ENCODE results near the gene HOXD9. TPM values are rescaled to one million over a fixed set of nuclear protein-coding genes. Genes with fewer than 3 reads are reported as not detected.

HOXD9 gene
- polyA plus RNA-seq, 1 of the 3 experiments (the other 2 are of a cell fraction) = 4.8 TPM

GRCh38 chr2:176090862-176091261 is 31.7 kb upstream of the HOXD9 start:
- H3K4me2 ChIP-seq = no peak overlapping the region
- WGBS (ENCODE audit: low lambda C conversion rate) = 57% methylated on average over 5 of the region's 5 CpGs
- no peaks in the 10 kb centered on the region for H3F3A ChIP-seq (replicated peaks; ENCODE audit: insufficient read depth)
- no peaks in the 10 kb centered on the region for H3K79me2 ChIP-seq (ENCODE audit: insufficient read depth)
- no peaks in the 10 kb centered on the region for H3K36me3 ChIP-seq (replicated peaks in 1 of 2; ENCODE audit: control insufficient read depth in 1 of 2, insufficient read depth in 2 of 2, low read length in 1 of 2)
- ChIA-PET CTCF (interaction anchor here (1.0 to 13.5 kb wide), 5 partner anchors 8 to 887 kb away, joined by 4 to 264 read pairs (median 9); partner anchors contain the start of genes EVX2, HOXD10 and HOXD11), POLR2A (no interaction called here)
- H2AFZ ChIP-seq (ENCODE audit: low read depth) = no peak overlapping the region
- H3K4me1 ChIP-seq (ENCODE audit: control insufficient read depth in 1 of 2, insufficient read depth in 2 of 2, low read depth in 1 of 2, low read length in 1 of 2) = peaks cover 0 to 14% of the 10 kb centered on the region in 2 experiments; a peak in 1 of 4 replicates
- 0 out of 2 replicates have a peak, but pooled peaks cover 3% of the 10 kb centered on the region for H4K20me1 ChIP-seq (ENCODE audit: insufficient read depth)
- peaks cover 95% of the 10 kb centered on the region for H3K27me3 ChIP-seq (ENCODE audit: insufficient read depth)
- H3K4me3 ChIP-seq (ENCODE audit: low read depth in 2 of 2, low read length in 1 of 2) = no peak overlapping the region
- no peaks in the 10 kb centered on the region for H3K9me3 ChIP-seq
- TF ChIP-seq RFX5 (IDR thresholded peaks at IDR 0.05; ENCODE audit: low read length) (no peak), TCF12 (IDR thresholded peaks at IDR 0.05) (no peak), MXI1 (IDR thresholded peaks at IDR 0.05; ENCODE audit: low read depth, low read length) (no peak), NRF1 (IDR thresholded peaks at IDR 0.05; ENCODE audit: low read depth, low read length) (no peak), MEF2A (IDR thresholded peaks at IDR 0.05; ENCODE audit: borderline replicate concordance, low read depth) (no peak), GATA2 (CRISPR knock-in tag; IDR thresholded peaks at IDR 0.05) (no peak), RCOR1 (IDR thresholded peaks at IDR 0.05; ENCODE audit: low read length) (no peak), NFIC (IDR thresholded peaks at IDR 0.05; ENCODE audit: borderline replicate concordance) (no peak), JUND (IDR thresholded peaks at IDR 0.05) (no peak)
- H3K9me2 ChIP-seq = no peaks in the 10 kb centered on the region
- no peak overlapping the region for H3K27ac ChIP-seq (ENCODE audit: low read depth in 2 of 2, low read length in 1 of 2)
- no peak for DNase-seq
- no peak overlapping the region for H3K9ac ChIP-seq

GRCh38 chr2:176091329-176092258 is 30.9 kb upstream of the HOXD9 start:
- WGBS (ENCODE audit: low lambda C conversion rate) = 43% methylated on average over 29 of the region's 31 CpGs
- POLR2A ChIA-PET = no interaction called here
- Histone ChIP-seq H3K4me1 (ENCODE audit: control insufficient read depth in 1 of 2, insufficient read depth in 2 of 2, low read depth in 1 of 2, low read length in 1 of 2) (peaks cover 0 to 11% of the 10 kb centered on the region in 2 experiments; a peak in 1 of 4 replicates), H3K4me2 (no peak overlapping the region), H3K9ac (no peak overlapping the region), H3K27ac (ENCODE audit: low read depth in 2 of 2, low read length in 1 of 2) (no peak overlapping the region), H3K9me3 (no peaks in the 10 kb centered on the region), H3K27me3 (ENCODE audit: insufficient read depth) (peaks cover 95% of the 10 kb centered on the region), H3F3A (replicated peaks; ENCODE audit: insufficient read depth) (no peaks in the 10 kb centered on the region), H4K20me1 (ENCODE audit: insufficient read depth) (0 out of 2 replicates have a peak, but pooled peaks cover 3% of the 10 kb centered on the region), H3K9me2 (no peaks in the 10 kb centered on the region), H3K79me2 (ENCODE audit: insufficient read depth) (no peaks in the 10 kb centered on the region), H3K4me3 (ENCODE audit: low read depth in 2 of 2, low read length in 1 of 2) (no peak overlapping the region), H2AFZ (ENCODE audit: low read depth) (no peak overlapping the region), H3K36me3 (replicated peaks in 1 of 2; ENCODE audit: control insufficient read depth in 1 of 2, insufficient read depth in 2 of 2, low read length in 1 of 2) (no peaks in the 10 kb centered on the region)
- DNase-seq = no peak
- TF ChIP-seq ZBTB33 (IDR thresholded peaks at IDR 0.05; ENCODE audit: borderline replicate concordance, low read depth) (no peak), CTCF (IDR thresholded peaks at IDR 0.05) (no peak), JUND (IDR thresholded peaks at IDR 0.05) (no peak), EZH2phosphoT487 (IDR thresholded peaks at IDR 0.05; ENCODE audit: borderline replicate concordance, low read depth) (peak; percentile 79; the same call in 1 of the 2 replicates), FOSL2 (IDR thresholded peaks at IDR 0.05; ENCODE audit: borderline replicate concordance, low read depth) (no peak), TAF1 (IDR thresholded peaks at IDR 0.05; ENCODE audit: borderline replicate concordance, low read depth, low read length) (no peak)
- CTCF ChIA-PET = interaction anchor here (0.7 to 13.5 kb wide), 10 partner anchors 9 to 1392 kb away, joined by 3 to 264 read pairs (median 4); partner anchors contain the start of genes EVX2, HOXD10, HOXD11 and HOXD9
